ENCODE results near the gene RTN4R.

DNA sequence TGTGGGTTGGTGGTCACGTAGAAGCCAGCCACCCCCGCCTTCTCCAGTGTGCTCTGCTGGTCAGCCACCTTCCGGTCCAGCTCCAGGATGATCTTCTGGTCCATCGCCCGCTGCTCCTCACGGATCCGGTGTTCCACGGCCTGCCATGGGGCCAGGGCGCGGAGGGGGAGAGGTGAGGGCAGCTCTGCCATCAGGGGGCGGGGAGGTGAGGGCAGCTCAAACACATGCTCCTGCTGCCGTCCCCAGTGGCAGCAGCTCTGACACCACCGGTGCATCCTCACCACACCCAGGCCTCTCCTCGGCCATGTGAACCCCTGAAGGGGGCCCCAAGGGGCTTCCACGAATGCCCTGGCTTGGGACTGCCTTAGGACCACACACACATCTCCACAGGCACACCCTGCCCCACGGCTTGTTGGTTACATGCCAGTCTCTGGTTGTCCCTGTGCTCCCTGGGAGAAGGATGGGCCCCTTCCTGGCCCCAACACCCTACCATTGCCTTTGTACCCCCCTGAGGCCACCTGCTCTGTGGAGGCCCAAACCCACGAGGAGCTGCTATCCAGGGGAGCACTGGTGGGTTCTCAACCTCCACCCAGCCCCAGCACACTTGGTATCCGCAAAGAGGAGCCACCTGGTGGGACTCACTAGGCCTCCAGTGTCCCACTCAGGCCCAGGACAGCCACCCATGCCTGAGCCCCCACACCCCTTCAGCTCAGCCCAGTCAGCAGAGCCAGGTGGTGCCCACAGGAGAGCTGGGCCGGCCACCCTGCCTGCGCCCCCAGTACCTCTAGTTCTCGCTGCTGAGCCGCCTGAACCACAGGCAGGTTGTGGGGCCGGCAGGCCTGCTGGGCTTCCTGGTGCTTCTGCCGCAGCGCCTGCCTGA, 47.5 kb upstream of the RTN4R start:
- TF ChIP-seq, protein P1, sequence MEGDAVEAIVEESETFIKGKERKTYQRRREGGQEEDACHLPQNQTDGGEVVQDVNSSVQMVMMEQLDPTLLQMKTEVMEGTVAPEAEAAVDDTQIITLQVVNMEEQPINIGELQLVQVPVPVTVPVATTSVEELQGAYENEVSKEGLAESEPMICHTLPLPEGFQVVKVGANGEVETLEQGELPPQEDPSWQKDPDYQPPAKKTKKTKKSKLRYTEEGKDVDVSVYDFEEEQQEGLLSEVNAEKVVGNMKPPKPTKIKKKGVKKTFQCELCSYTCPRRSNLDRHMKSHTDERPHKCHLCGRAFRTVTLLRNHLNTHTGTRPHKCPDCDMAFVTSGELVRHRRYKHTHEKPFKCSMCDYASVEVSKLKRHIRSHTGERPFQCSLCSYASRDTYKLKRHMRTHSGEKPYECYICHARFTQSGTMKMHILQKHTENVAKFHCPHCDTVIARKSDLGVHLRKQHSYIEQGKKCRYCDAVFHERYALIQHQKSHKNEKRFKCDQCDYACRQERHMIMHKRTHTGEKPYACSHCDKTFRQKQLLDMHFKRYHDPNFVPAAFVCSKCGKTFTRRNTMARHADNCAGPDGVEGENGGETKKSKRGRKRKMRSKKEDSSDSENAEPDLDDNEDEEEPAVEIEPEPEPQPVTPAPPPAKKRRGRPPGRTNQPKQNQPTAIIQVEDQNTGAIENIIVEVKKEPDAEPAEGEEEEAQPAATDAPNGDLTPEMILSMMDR (IDR thresholded peaks at IDR 0.05): no peak
- no peak for TF ChIP-seq POLR2A (IDR thresholded peaks at IDR 0.05)
